ENCODE data around the gene STKLD1.
"Not testable (repeated sequence)": the region's sequence is repeated elsewhere in the genome, so short reads cannot be mapped to it uniquely, and the experiment has no call there.

Gene STKLD1

GRCh38 chr9:133437753-133438531 lies 61.8 kb downstream of the STKLD1 start:
- no peak for TF ChIP-seq JUND (IDR thresholded peaks at IDR 0.05; ENCODE audit: low read depth)
- DNase-seq (ENCODE audit: low read depth in 1 of 2, low spot score in 1 of 2), result no peak
- in situ Hi-C loops (cut with HindIII; ENCODE audit: low pct_unique_long_range_greater_than_20kb, low sequenced_read_pairs), result no loop called here

- in situ Hi-C loops (cut with HindIII; ENCODE audit: low pct_unique_long_range_greater_than_20kb, low sequenced_read_pairs), result no loop called here
- no peak for TF ChIP-seq JUND (IDR thresholded peaks at IDR 0.05; ENCODE audit: low read depth)
Observed at GRCh38 chr9:133439337-133439736, 63.2 kb downstream of the STKLD1 start.

GRCh38 chr9:133440874-133441273 lies 64.7 kb downstream of the STKLD1 start:
- TF ChIP-seq JUND (IDR thresholded peaks at IDR 0.05; ENCODE audit: low read depth), result no peak
- no peak for DNase-seq (ENCODE audit: low read depth in 1 of 2, low spot score in 1 of 2)
- in situ Hi-C loops (cut with HindIII; ENCODE audit: low pct_unique_long_range_greater_than_20kb, low sequenced_read_pairs), result no loop called here

More at GRCh38 chr9:133439337-133439736, 63.2 kb downstream of the STKLD1 start:
- no peak for DNase-seq (ENCODE audit: low read depth in 1 of 2, low spot score in 1 of 2)

GRCh38 chr9:133441571-133441970 lies 65.4 kb downstream of the STKLD1 start:
- no peak for DNase-seq (ENCODE audit: low read depth in 1 of 2, low spot score in 1 of 2)
- TF ChIP-seq JUND (IDR thresholded peaks at IDR 0.05; ENCODE audit: low read depth), result no peak
- in situ Hi-C loops (cut with HindIII; ENCODE audit: low pct_unique_long_range_greater_than_20kb, low sequenced_read_pairs), result no loop called here

- TF ChIP-seq JUND (IDR thresholded peaks at IDR 0.05; ENCODE audit: low read depth), result no peak
- DNase-seq (ENCODE audit: low read depth in 1 of 2, low spot score in 1 of 2), result no peak
- in situ Hi-C loops (cut with HindIII; ENCODE audit: low pct_unique_long_range_greater_than_20kb, low sequenced_read_pairs), result no loop called here
Observed at GRCh38 chr9:133443248-133443647, 67.1 kb downstream of the STKLD1 start.

- no peak for TF ChIP-seq JUND (IDR thresholded peaks at IDR 0.05; ENCODE audit: low read depth)
- no peak for DNase-seq (ENCODE audit: low read depth in 1 of 2, low spot score in 1 of 2)
- in situ Hi-C loops (cut with HindIII; ENCODE audit: low pct_unique_long_range_greater_than_20kb, low sequenced_read_pairs), result no loop called here
Observed at GRCh38 chr9:133443982-133444381, 67.8 kb downstream of the STKLD1 start.

- TF ChIP-seq JUND (IDR thresholded peaks at IDR 0.05; ENCODE audit: low read depth), result no peak
- in situ Hi-C loops (cut with HindIII; ENCODE audit: low pct_unique_long_range_greater_than_20kb, low sequenced_read_pairs), result no loop called here
- DNase-seq (ENCODE audit: low read depth in 1 of 2, low spot score in 1 of 2), result no peak
Observed at GRCh38 chr9:133445293-133445969, 69.3 kb downstream of the STKLD1 start.

GRCh38 chr9:133448487-133448972 lies 72.4 kb downstream of the STKLD1 start:
- no peak for DNase-seq (ENCODE audit: low read depth in 1 of 2, low spot score in 1 of 2)
- in situ Hi-C loops (cut with HindIII; ENCODE audit: low pct_unique_long_range_greater_than_20kb, low sequenced_read_pairs), result no loop called here

GRCh38 chr9:133449760-133450159 lies 73.6 kb downstream of the STKLD1 start:
- in situ Hi-C loops (cut with HindIII; ENCODE audit: low pct_unique_long_range_greater_than_20kb, low sequenced_read_pairs), result no loop called here
- no peak for TF ChIP-seq JUND (IDR thresholded peaks at IDR 0.05; ENCODE audit: low read depth)
- DNase-seq (ENCODE audit: low read depth in 1 of 2, low spot score in 1 of 2), result no peak

More at GRCh38 chr9:133448487-133448972, 72.4 kb downstream of the STKLD1 start:
- no peak for TF ChIP-seq JUND (IDR thresholded peaks at IDR 0.05; ENCODE audit: low read depth)

GRCh38 chr9:133451865-133452264 lies 75.7 kb downstream of the STKLD1 start:
- DNase-seq (ENCODE audit: low read depth in 1 of 2, low spot score in 1 of 2), result not testable (repeated sequence)

GRCh38 chr9:133452562-133452961 lies 76.4 kb downstream of the STKLD1 start:
- in situ Hi-C loops (cut with HindIII; ENCODE audit: low pct_unique_long_range_greater_than_20kb, low sequenced_read_pairs), result no loop called here
- DNase-seq (ENCODE audit: low read depth in 1 of 2, low spot score in 1 of 2), result no peak
- no peak for TF ChIP-seq JUND (IDR thresholded peaks at IDR 0.05; ENCODE audit: low read depth)

More at GRCh38 chr9:133451865-133452264, 75.7 kb downstream of the STKLD1 start:
- in situ Hi-C loops (cut with HindIII; ENCODE audit: low pct_unique_long_range_greater_than_20kb, low sequenced_read_pairs), result not testable (repeated sequence)

- in situ Hi-C loops (cut with HindIII; ENCODE audit: low pct_unique_long_range_greater_than_20kb, low sequenced_read_pairs), result no loop called here
- TF ChIP-seq JUND (IDR thresholded peaks at IDR 0.05; ENCODE audit: low read depth), result no peak
- DNase-seq (ENCODE audit: low read depth in 1 of 2, low spot score in 1 of 2), result no peak
Observed at GRCh38 chr9:133453651-133454050, 77.5 kb downstream of the STKLD1 start.

- in situ Hi-C loops (cut with HindIII; ENCODE audit: low pct_unique_long_range_greater_than_20kb, low sequenced_read_pairs), result no loop called here
- TF ChIP-seq JUND (IDR thresholded peaks at IDR 0.05; ENCODE audit: low read depth), result no peak
- DNase-seq (ENCODE audit: low read depth in 1 of 2, low spot score in 1 of 2), result no peak
Observed at GRCh38 chr9:133454325-133454724, 78.2 kb downstream of the STKLD1 start.

Measured in T47D (cell line).